ENCODE measurements around the gene EPS8. TPM values are rescaled to one million over a fixed set of nuclear protein-coding genes. Genes with fewer than 3 reads are reported as not detected.
"Not testable (repeated sequence)": the region's sequence is repeated elsewhere in the genome, so short reads cannot be mapped to it uniquely, and the experiment has no call there.

The EPS8 gene
- total RNA-seq, 4 donors from 2014 or later = 54.4 to 120 (median 78.7) TPM

GRCh38 chr12:15757553-15758255 is 31.5 kb downstream of the EPS8 start:
- intact Hi-C loops (cut with DNase I) = no loop called here
- Histone ChIP-seq H3K36me3 (no peaks in the 10 kb centered on the region), H3K4me1 (peaks cover 0 to 33% (median 15%) of the 10 kb centered on the region in 4 donors), H3K9me3 (no peaks in the 10 kb centered on the region), H3K4me3 (no peak overlapping the region), H3K27me3 (no peaks in the 10 kb centered on the region), H3K27ac (replicated peaks in 1 of 4) (no peak overlapping the region)
- DNase-seq (ENCODE audit: extremely low spot score) = no peak
- TF ChIP-seq POLR2AphosphoS5 (IDR thresholded peaks at IDR 0.05) = no peak
- TF ChIP-seq POLR2A (IDR thresholded peaks at IDR 0.05; ENCODE audit: low read depth) = no peak
- TF ChIP-seq EP300 (IDR thresholded peaks at IDR 0.05) = no peak
- 90% methylated on average over 7 of the region's 7 CpGs for WGBS

GRCh38 chr12:15756822-15757221 is 32.4 kb downstream of the EPS8 start:
- Histone ChIP-seq H3K27me3 (no peaks in the 10 kb centered on the region), H3K9me3 (no peaks in the 10 kb centered on the region), H3K36me3 (no peaks in the 10 kb centered on the region), H3K4me3 (no peak overlapping the region), H3K27ac (replicated peaks in 1 of 4) (no peak overlapping the region), H3K4me1 (peaks cover 0 to 33% (median 18%) of the 10 kb centered on the region in 4 donors)
- intact Hi-C loops (cut with DNase I) = no loop called here
- DNase-seq (ENCODE audit: extremely low spot score) = no peak
- 74% methylated on average over 1 of the region's 1 CpG for WGBS
- TF ChIP-seq EP300 (IDR thresholded peaks at IDR 0.05) = no peak

DNA sequence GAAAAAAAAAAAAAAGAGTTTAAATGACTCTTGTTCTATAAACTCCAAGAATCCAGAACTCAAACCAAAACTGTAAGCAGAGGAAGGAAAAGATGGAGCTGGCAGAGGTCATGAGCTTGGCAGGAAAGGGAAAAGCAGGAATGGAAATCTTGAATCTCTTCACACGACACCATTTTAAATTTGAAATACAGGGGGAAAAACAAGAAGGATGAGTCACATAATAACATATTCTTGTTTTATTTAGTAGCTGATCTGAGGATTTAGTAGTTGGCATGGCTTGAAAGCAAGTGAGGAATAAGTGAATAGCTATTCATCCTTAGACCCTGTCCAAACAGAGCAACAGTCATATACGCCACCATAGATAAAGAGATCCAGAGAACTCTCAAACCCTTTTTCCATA is 35.0 kb downstream of the EPS8 start:
- no peak overlapping the region for H3K4me3 ChIP-seq
- H3K27ac ChIP-seq (replicated peaks in 1 of 4) = peak overlapping the region in 1 of 4 donors; percentile 9
- H3K36me3 ChIP-seq = no peaks in the 10 kb centered on the region
- H3K27me3 ChIP-seq = no peaks in the 10 kb centered on the region
- WGBS = 31% methylated on average over 2 of the region's 2 CpGs
- intact Hi-C loops (cut with DNase I) = no loop called here
- no peaks in the 10 kb centered on the region for H3K9me3 ChIP-seq
- H3K4me1 ChIP-seq = peaks cover 0 to 44% (median 25%) of the 10 kb centered on the region in 4 donors
- DNase-seq (ENCODE audit: extremely low spot score) = no peak
- TF ChIP-seq CTCF (IDR thresholded peaks at IDR 0.05) (no peak), EP300 (IDR thresholded peaks at IDR 0.05) (no peak), POLR2A (IDR thresholded peaks at IDR 0.05; ENCODE audit: low read depth) (no peak), POLR2AphosphoS5 (IDR thresholded peaks at IDR 0.05) (no peak)

DNA sequence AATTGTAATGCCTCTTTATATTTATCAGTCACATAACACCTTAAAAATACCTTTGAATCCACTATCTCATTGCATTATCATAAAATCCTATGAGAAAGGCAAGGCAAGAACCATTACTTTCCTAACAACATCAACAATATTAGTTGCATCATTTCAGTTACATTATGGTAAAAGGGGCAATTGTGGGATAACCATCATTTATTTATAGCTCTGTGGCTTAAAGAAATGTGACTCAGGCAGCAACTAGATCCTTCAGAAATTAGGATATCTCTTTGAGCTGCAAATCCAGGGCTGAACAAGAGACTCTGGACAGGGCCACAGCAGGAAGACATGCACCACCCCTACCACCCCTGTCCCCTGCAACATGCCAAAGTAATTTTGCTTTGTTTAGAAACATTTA is 36.4 kb downstream of the EPS8 start:
- Histone ChIP-seq H3K36me3 (no peaks in the 10 kb centered on the region), H3K4me1 (peaks cover 0 to 55% (median 32%) of the 10 kb centered on the region in 4 donors), H3K4me3 (no peak overlapping the region), H3K9me3 (no peaks in the 10 kb centered on the region), H3K27ac (replicated peaks in 1 of 4) (no peak overlapping the region), H3K27me3 (no peaks in the 10 kb centered on the region)
- no peak for DNase-seq (ENCODE audit: extremely low spot score)
- TF ChIP-seq POLR2AphosphoS5 (IDR thresholded peaks at IDR 0.05) = no peak
- TF ChIP-seq CTCF (IDR thresholded peaks at IDR 0.05) = no peak
- intact Hi-C loops (cut with DNase I) = no loop called here

GRCh38 chr12:15751741-15752140 is 37.4 kb downstream of the EPS8 start:
- Histone ChIP-seq H3K4me3 (no peak overlapping the region), H3K36me3 (no peaks in the 10 kb centered on the region), H3K27me3 (no peaks in the 10 kb centered on the region), H3K4me1 (peaks cover 0 to 55% (median 29%) of the 10 kb centered on the region in 4 donors), H3K27ac (replicated peaks in 1 of 4) (no peak overlapping the region), H3K9me3 (no peaks in the 10 kb centered on the region)
- intact Hi-C loops (cut with DNase I) = no loop called here
- DNase-seq (ENCODE audit: extremely low spot score) = no peak
- WGBS = 81% methylated on average over 2 of the region's 2 CpGs
- TF ChIP-seq POLR2A (IDR thresholded peaks at IDR 0.05; ENCODE audit: low read depth) (no peak), EP300 (IDR thresholded peaks at IDR 0.05) (no peak), CTCF (IDR thresholded peaks at IDR 0.05) (no peak), POLR2AphosphoS5 (IDR thresholded peaks at IDR 0.05) (no peak)

DNA sequence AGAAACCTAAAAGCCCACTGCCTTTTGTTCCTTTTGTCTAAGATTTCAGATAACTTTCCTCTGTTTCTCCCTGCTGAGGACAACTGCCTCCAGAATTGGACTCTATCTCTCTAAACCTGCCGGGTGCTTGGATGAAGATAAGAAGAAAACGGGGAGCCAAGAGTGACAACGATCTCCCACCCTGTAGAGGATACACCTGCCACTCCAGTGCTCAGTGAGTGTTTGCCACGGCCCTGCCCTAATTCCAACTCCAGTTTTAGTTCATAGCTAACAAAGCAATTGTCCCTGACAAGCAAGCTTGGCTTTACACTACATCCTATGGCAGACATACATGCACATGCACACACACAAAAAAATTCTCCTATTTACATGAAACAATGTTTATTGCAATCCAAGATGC is 39.3 kb downstream of the EPS8 start:
- Histone ChIP-seq H3K36me3 (no peaks in the 10 kb centered on the region), H3K4me3 (no peak overlapping the region), H3K4me1 (peaks cover 0 to 49% (median 24%) of the 10 kb centered on the region in 4 donors), H3K27me3 (no peaks in the 10 kb centered on the region), H3K27ac (replicated peaks in 1 of 4) (no peak overlapping the region), H3K9me3 (no peaks in the 10 kb centered on the region)
- TF ChIP-seq POLR2A (IDR thresholded peaks at IDR 0.05; ENCODE audit: low read depth) (no peak), EP300 (IDR thresholded peaks at IDR 0.05) (no peak), CTCF (IDR thresholded peaks at IDR 0.05) (no peak), POLR2AphosphoS5 (IDR thresholded peaks at IDR 0.05) (no peak)
- intact Hi-C loops (cut with DNase I) = no loop called here
- WGBS = 68% methylated on average over 4 of the region's 4 CpGs
- no peak for DNase-seq (ENCODE audit: extremely low spot score)

- 96% methylated on average over 3 of the region's 3 CpGs for WGBS
Measured at GRCh38 chr12:15741870-15742269, 47.3 kb downstream of the EPS8 start.

More at GRCh38 chr12:15741870-15742269, 47.3 kb downstream of the EPS8 start:
- H3K4me1 ChIP-seq = peaks cover 0 to 18% (median 8%) of the 10 kb centered on the region in 4 donors
- intact Hi-C loops (cut with DNase I); H3K4me3 ChIP-seq; H3K36me3 ChIP-seq; H3K9me3 ChIP-seq; H3K27ac ChIP-seq (replicated peaks in 1 of 4); H3K27me3 ChIP-seq; DNase-seq (ENCODE audit: extremely low spot score): not testable (repeated sequence)
